ENCODE measurements around the gene KLK14.

- TF ChIP-seq, protein P1, sequence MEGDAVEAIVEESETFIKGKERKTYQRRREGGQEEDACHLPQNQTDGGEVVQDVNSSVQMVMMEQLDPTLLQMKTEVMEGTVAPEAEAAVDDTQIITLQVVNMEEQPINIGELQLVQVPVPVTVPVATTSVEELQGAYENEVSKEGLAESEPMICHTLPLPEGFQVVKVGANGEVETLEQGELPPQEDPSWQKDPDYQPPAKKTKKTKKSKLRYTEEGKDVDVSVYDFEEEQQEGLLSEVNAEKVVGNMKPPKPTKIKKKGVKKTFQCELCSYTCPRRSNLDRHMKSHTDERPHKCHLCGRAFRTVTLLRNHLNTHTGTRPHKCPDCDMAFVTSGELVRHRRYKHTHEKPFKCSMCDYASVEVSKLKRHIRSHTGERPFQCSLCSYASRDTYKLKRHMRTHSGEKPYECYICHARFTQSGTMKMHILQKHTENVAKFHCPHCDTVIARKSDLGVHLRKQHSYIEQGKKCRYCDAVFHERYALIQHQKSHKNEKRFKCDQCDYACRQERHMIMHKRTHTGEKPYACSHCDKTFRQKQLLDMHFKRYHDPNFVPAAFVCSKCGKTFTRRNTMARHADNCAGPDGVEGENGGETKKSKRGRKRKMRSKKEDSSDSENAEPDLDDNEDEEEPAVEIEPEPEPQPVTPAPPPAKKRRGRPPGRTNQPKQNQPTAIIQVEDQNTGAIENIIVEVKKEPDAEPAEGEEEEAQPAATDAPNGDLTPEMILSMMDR (IDR thresholded peaks at IDR 0.05): no peak
- TF ChIP-seq EP300 (IDR thresholded peaks at IDR 0.05): no peak
Observed at GRCh38 chr19:51124216-51124615, 41.5 kb upstream of the KLK14 start.
